ENCODE measurements around the gene OARD1.

OARD1 gene

GRCh38 chr6:41074692-41075436 lies 2.7 kb upstream of the OARD1 start:
- DNase-seq (ENCODE audit: insufficient read length, low spot score), result no peak
- TF ChIP-seq CTCF (IDR thresholded peaks at IDR 0.05; ENCODE audit: insufficient read depth, missing control alignments), result no peak
- no peak for FAIRE-seq

DNA sequence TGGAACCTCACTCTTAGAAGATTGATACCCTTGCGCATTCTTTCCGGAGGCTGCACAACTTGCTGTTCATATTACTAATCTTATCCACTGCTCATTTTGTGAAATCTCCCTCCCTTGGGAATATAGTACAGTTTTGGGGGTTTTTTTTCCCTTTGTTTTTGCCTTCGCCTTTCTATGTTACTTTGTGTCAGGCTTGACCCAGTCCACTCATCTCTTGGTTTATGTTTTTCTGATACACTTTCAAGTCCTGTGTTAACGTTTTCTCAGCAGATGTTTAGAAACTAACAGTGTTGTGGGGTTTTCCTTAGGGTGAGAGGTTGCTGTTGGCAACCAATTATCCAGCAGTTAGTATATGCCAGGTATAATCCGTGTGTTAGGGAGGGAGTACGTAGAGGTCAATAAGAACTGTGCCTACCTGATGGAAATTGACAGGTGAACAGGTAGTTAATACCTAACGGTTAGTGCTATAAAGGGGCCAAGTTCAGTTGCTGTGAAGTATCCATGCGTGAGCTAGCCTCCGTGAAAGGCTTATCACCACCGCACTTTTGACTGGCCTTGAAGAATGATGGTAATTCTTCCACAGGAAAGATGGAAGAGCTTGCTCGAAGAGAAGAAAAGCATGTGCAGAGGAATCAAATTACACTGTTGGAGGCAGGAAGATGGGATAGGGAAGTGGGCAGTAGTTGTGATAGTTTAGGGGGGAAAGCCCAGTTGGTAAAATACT lies 2.0 kb upstream of the OARD1 start:
- TF ChIP-seq CTCF (IDR thresholded peaks at IDR 0.05; ENCODE audit: insufficient read depth, missing control alignments), result no peak
- no peak for DNase-seq (ENCODE audit: insufficient read length, low spot score)
- no peak for FAIRE-seq

DNA sequence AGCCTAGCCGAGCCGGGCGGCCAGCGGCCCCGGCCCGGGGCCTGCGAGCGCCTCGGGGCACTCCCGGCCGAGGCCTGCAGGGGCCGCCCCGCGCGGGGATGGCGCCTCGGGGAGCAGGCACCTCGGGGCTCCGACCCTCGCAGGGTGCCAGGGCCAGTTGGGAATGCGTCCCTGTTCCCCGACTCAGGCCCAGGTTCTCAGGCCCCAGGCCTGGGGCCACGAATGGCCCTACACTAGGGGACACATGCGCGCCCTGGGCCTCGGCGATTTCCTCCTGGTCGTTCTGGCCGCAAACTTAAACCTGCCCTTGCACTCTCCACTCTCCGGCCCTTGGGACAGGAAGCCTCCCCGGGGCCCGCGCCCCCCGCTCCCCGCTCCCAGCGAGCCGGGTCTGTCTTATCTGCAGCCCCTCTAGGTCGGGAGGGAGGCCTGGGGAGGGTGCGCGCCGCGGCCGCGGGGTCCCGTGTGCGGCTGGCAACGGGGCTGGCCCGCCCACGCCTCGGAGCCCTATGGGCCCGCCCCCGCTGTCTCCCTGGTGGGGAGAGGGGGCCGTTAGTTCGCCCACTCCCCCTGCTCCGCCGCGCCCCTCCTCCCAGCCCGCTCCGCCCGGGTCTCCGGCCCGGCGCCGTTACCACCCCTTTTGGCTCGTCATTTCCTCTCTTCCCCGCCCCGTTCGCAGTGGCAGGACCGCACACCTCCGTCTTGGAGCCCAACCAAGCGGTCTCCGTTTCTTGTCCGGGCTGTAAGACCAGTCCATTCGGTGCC lies 1.2 kb upstream of the OARD1 start:
- DNase-seq (ENCODE audit: insufficient read length, low spot score) (no peak), FAIRE-seq (no peak)
- TF ChIP-seq CTCF (IDR thresholded peaks at IDR 0.05; ENCODE audit: insufficient read depth, missing control alignments), result no peak

DNA sequence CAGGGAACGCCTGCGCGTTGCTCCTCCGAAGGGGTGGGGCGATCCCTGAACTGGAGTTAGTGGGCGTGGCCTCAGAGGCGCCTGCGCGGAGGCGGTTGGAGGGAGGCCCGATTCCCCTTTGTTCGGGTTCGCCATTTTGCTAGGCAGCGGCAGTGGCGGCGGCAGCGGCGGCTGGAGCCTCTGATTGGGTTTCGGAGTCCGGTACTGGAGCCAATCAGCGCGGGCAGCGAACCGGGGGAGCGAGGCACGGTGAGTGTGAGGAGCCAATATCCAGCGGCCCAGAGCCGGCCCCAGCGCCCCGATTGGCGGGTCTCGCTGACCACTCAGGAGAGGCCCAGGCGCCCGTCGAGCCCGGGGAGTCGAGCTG lies 663 bp upstream of the OARD1 start, which contains the start of gene NFYA:
TSS of gene NFYA (plus strand) at position 139 of the 367 bp plus-strand sequence. CDS start 6,116 bp downstream, outside the sequence.
- DNase-seq (ENCODE audit: insufficient read length, low spot score) (peak; percentile 59), FAIRE-seq (no peak)
- no peak for TF ChIP-seq CTCF (IDR thresholded peaks at IDR 0.05; ENCODE audit: insufficient read depth, missing control alignments)

- no peak for TF ChIP-seq CTCF (IDR thresholded peaks at IDR 0.05; ENCODE audit: insufficient read depth, missing control alignments)
- no peak for DNase-seq (ENCODE audit: insufficient read length, low spot score)
- no peak for FAIRE-seq
These were observed 644 bp downstream of the OARD1 start for GRCh38 chr6:41071501-41071922.

- peak; percentile 11 for FAIRE-seq
- DNase-seq (ENCODE audit: insufficient read length, low spot score), result no peak
These were observed 5.3 kb downstream of the OARD1 start for GRCh38 chr6:41066867-41067304.

More at GRCh38 chr6:41066867-41067304, 5.3 kb downstream of the OARD1 start:
- TF ChIP-seq CTCF (IDR thresholded peaks at IDR 0.05; ENCODE audit: insufficient read depth, missing control alignments), result peak; percentile 82
